H1 (cell line): Measurements from ENCODE around the gene SMOC2. TPM values are rescaled to one million over a fixed set of nuclear protein-coding genes. Genes with fewer than 3 reads are reported as not detected.
"Not testable (repeated sequence)": the region's sequence is repeated elsewhere in the genome, so short reads cannot be mapped to it uniquely, and the experiment has no call there.

Source experiments
- CTCF ChIA-PET: fragments of 300-600 bp; sonication (Branson Sonifier 250); formaldehyde crosslinking; loops from one replicate; lab custom pipeline; 2021; ENCODE audit not compliant: partially characterized antibody; lab: Charles Lee
- POLR2A ChIA-PET: fragments of 300-600 bp; sonication (Branson Sonifier 250); formaldehyde crosslinking; loops from one replicate; lab custom pipeline; 2021; ENCODE audit warnings: inconsistent platforms; ENCODE audit not compliant: partially characterized antibody; lab: Charles Lee
- DNase-seq, 2 experiments: peaks; one replicate each; pipeline versions ENCODE4 v3.0.0 to v3.0.0-alpha.2; 2010 to 2022; ENCODE audit warnings: low spot score in 2 of 2, low read depth in 1 of 2, mixed read lengths in 1 of 2
- FAIRE-seq: peaks from 2 replicates; lab custom pipeline; 2011; peaks lifted over from hg19 to GRCh38; lab: Jason Lieb, UNC
- H2AFZ ChIP-seq: 2 replicates; pipeline ENCODE4 v1.8.1; 2012; ENCODE audit warnings: low read length, inconsistent platforms
- H2AK5ac ChIP-seq: 2 replicates; pipeline ENCODE4 v1.6.1; 2013; ENCODE audit warnings: low read depth, low read length
- H2BK120ac ChIP-seq: replicated peaks from 2 replicates; pipeline ENCODE3; 2013; ENCODE audit warnings: low read depth, low read length, inconsistent platforms
- H2BK12ac ChIP-seq: 2 replicates; pipeline ENCODE4 v1.6.1; 2013; ENCODE audit warnings: low read depth, low read length
- H2BK15ac ChIP-seq: 2 replicates; pipeline ENCODE4 v1.6.1; 2013; ENCODE audit warnings: low read length
- H2BK20ac ChIP-seq: 2 replicates; pipeline ENCODE4 v1.6.1; 2013; ENCODE audit warnings: low read length
- H2BK5ac ChIP-seq: 2 replicates; pipeline ENCODE4 v1.6.1; 2013; ENCODE audit warnings: low read depth, low read length
- H3K14ac ChIP-seq: 2 replicates; pipeline ENCODE4 v1.6.1; 2013; ENCODE audit warnings: inconsistent platforms; ENCODE audit not compliant: insufficient read length
- H3K18ac ChIP-seq: 2 replicates; pipeline ENCODE4 v1.6.1; 2013; ENCODE audit warnings: low read length; ENCODE audit errors: extremely low read depth
- H3K23ac ChIP-seq: 2 replicates; pipeline ENCODE4 v1.6.1; 2013; ENCODE audit warnings: inconsistent platforms; ENCODE audit not compliant: insufficient read length
- H3K23me2 ChIP-seq: 2 replicates; pipeline ENCODE4 v1.6.1; 2013; ENCODE audit warnings: low read depth, low read length
- H3K27ac ChIP-seq: 2 replicates; pipeline ENCODE4 v1.6.1; 2011; ENCODE audit warnings: low read depth, low read length, inconsistent platforms
- H3K27me3 ChIP-seq, 4 experiments: replicated peaks in 1 of 4; 1 replicate in 1 of 4; 2 replicates in 3 of 4; pipeline versions ENCODE4 v1.6.1 to v1.8.1; 2011 to 2013; ENCODE audit warnings: low read length in 3 of 4, mild to moderate bottlenecking in 3 of 4, inconsistent platforms in 2 of 4, mixed read lengths in 2 of 4, moderate library complexity in 1 of 4; ENCODE audit not compliant: control insufficient read depth in 3 of 4, insufficient read depth in 3 of 4; ENCODE audit errors: extremely low read depth in 1 of 4
- H3K36me3 ChIP-seq, 4 experiments: 2 replicates each; pipeline versions ENCODE4 v1.6.1 to v1.8.1; 2011 to 2013; ENCODE audit warnings: mild to moderate bottlenecking in 4 of 4, low read length in 3 of 4, moderate library complexity in 2 of 4, control low read depth in 1 of 4, inconsistent platforms in 1 of 4; ENCODE audit not compliant: insufficient read depth in 4 of 4, control insufficient read depth in 2 of 4
- H3K4ac ChIP-seq: replicated peaks from 2 replicates; pipeline ENCODE3; 2013; ENCODE audit warnings: low read length, low read depth, mixed read lengths, inconsistent platforms; ENCODE audit not compliant: insufficient read length
- H3K4me1 ChIP-seq, 4 experiments: replicated peaks in 1 of 4; 1 replicate in 1 of 4; 2 replicates in 3 of 4; pipeline versions ENCODE4 v1.6.1 to v1.8.1; 2011 to 2013; ENCODE audit warnings: low read length in 3 of 4, inconsistent platforms in 2 of 4, mixed read lengths in 1 of 4; ENCODE audit not compliant: insufficient read depth in 4 of 4, control insufficient read depth in 3 of 4
- H3K4me2 ChIP-seq, 2 experiments: 2 replicates each; pipeline versions ENCODE4 v1.6.1 to v1.8.1; 2011 to 2013; ENCODE audit warnings: low read depth in 2 of 2, low read length in 2 of 2, control low read depth in 1 of 2, inconsistent platforms in 1 of 2, mild to moderate bottlenecking in 1 of 2; ENCODE audit not compliant: insufficient read depth in 1 of 2
- H3K4me3 ChIP-seq, 4 experiments: fragments of 200-600, 300-600 bp in 1 of 4; sonication (generic), shearing (Covaris generic), sonication (Bioruptor Twin) in 1 of 4; 2 replicates each; pipeline versions ENCODE4 v1.5.1 to v1.8.1; 2011 to 2016; ENCODE audit warnings: low read length in 4 of 4, low read depth in 3 of 4, control low read depth in 2 of 4, inconsistent platforms in 2 of 4, mild to moderate bottlenecking in 2 of 4, mixed read lengths in 1 of 4, moderate library complexity in 1 of 4; ENCODE audit not compliant: insufficient read depth in 2 of 4; ENCODE audit errors: extremely low read depth in 1 of 4
- H3K56ac ChIP-seq: replicated peaks from 2 replicates; pipeline ENCODE3; 2013; ENCODE audit warnings: low read depth, mild to moderate bottlenecking, mixed read lengths, low read length, inconsistent platforms; ENCODE audit not compliant: insufficient read length
- H3K79me1 ChIP-seq: 2 replicates; pipeline ENCODE4 v1.6.1; 2013; ENCODE audit warnings: low read depth, low read length, control low read depth
- H3K79me2 ChIP-seq, 2 experiments: 2 replicates each; pipeline versions ENCODE4 v1.6.1 to v1.8.1; 2012 to 2013; ENCODE audit warnings: low read length in 2 of 2, mild to moderate bottlenecking in 2 of 2, inconsistent platforms in 1 of 2; ENCODE audit not compliant: insufficient read depth in 2 of 2, control insufficient read depth in 1 of 2
- H3K9ac ChIP-seq, 4 experiments: replicated peaks in 1 of 4; 1 replicate in 1 of 4; 2 replicates in 3 of 4; pipeline versions ENCODE4 v1.6.1 to v1.8.1; 2011 to 2013; ENCODE audit warnings: low read depth in 3 of 4, low read length in 3 of 4, control low read depth in 2 of 4, mild to moderate bottlenecking in 2 of 4, moderate library complexity in 2 of 4, inconsistent platforms in 1 of 4; ENCODE audit errors: extremely low read depth in 1 of 4
- H3K9me3 ChIP-seq, 2 experiments: 2 replicates each; pipeline versions ENCODE4 v1.6.1 to v1.8.1; 2012 to 2013; ENCODE audit warnings: mild to moderate bottlenecking in 2 of 2, moderate library complexity in 2 of 2, control low read depth in 1 of 2, inconsistent platforms in 1 of 2, low read depth in 1 of 2, low read length in 1 of 2, mixed read lengths in 1 of 2; ENCODE audit not compliant: insufficient read depth in 2 of 2
- H4K20me1 ChIP-seq, 2 experiments: replicated peaks in 1 of 2; 2 replicates each; pipeline versions ENCODE3 to v1.8.1; 2011 to 2013; ENCODE audit warnings: inconsistent platforms in 2 of 2, low read length in 2 of 2, mild to moderate bottlenecking in 1 of 2; ENCODE audit not compliant: insufficient read depth in 2 of 2, control insufficient read depth in 1 of 2
- H4K5ac ChIP-seq: 2 replicates; pipeline ENCODE4 v1.6.1; 2013; ENCODE audit warnings: low read length, low read depth, mixed read lengths, inconsistent platforms; ENCODE audit not compliant: insufficient read length
- H4K8ac ChIP-seq: 2 replicates; pipeline ENCODE4 v1.8.0; 2013; ENCODE audit warnings: mild to moderate bottlenecking, moderate library complexity, low read length, inconsistent platforms; ENCODE audit not compliant: insufficient read depth; ENCODE audit errors: extremely low read depth
- H4K91ac ChIP-seq: replicated peaks from 2 replicates; pipeline ENCODE3; 2013; ENCODE audit warnings: low read length, mixed read lengths, inconsistent platforms; ENCODE audit not compliant: insufficient read length
- ASH2L ChIP-seq: fragments of 200-600, 300-600 bp; sonication (generic); IDR thresholded peaks from one replicate; pipeline ENCODE4 v1.7.1; 2017; ENCODE audit warnings: low read length
- CBX5 ChIP-seq: fragments of 300-800, 300-1000 bp; sonication (generic); IDR thresholded peaks from 2 replicates; pipeline ENCODE4 v1.7.1; 2016; ENCODE audit warnings: antibody characterized with exemption, low read length, low read depth
- CHD1 ChIP-seq: IDR thresholded peaks from 2 replicates; pipeline ENCODE4 v1.6.1; 2012; ENCODE audit warnings: low read depth, low read length, improper control_type of control experiment
- PHF8 ChIP-seq: fragments of 200-600 bp; sonication (generic); conservative IDR thresholded peaks from 2 replicates; pipeline ENCODE4 v1.7.1; 2012; ENCODE audit warnings: low read depth, mild to moderate bottlenecking, inconsistent platforms, low read length, moderate library complexity
- RBBP5 ChIP-seq: IDR thresholded peaks from 2 replicates; pipeline ENCODE4 v1.7.1; 2012; ENCODE audit warnings: low read depth, mild to moderate bottlenecking, inconsistent platforms, low read length, moderate library complexity, borderline replicate concordance
- WGBS, 2 experiments: shearing (Covaris generic) in 1 of 2; methylation state at CpG; one replicate each; pipeline versions ENCODE4 v1.1.6 to v1.1.7; 2013 to 2015; ENCODE audit warnings: low lambda C conversion rate in 2 of 2, mixed read lengths in 2 of 2, inconsistent platforms in 1 of 2, low coverage in 1 of 2, missing lambda C conversion rate in 1 of 2; ENCODE audit not compliant: insufficient replicate concordance in 2 of 2, insufficient coverage in 1 of 2, insufficient read length in 1 of 2; ENCODE audit errors: extremely low coverage in 1 of 2, missing lambda C conversion rate in 1 of 2; 5-methylcytosine and 5-hydroxymethylcytosine counted together
- polyA plus RNA-seq, 7 experiments: library from polyadenylated mRNA; depleted of rRNA in 3 of 7; stranded (reverse) in 5 of 7; unstranded in 2 of 7; fragments of >200 nt in 5 of 7; fragments of 200-250 nt in 2 of 7; gene quantifications; 1 replicate in 5 of 7; 2 replicates in 1 of 7; 4 replicates in 1 of 7; pipeline versions ENCODE4 v1.2.1 to v1.2.3, GENCODE V29; 2011 to 2013; ENCODE audit warnings: missing spikeins in 2 of 7, mixed read lengths in 2 of 7
- total RNA-seq: library from RNA; stranded (reverse); fragmentation: NEBNext Ultra II Directional; extraction: Animal tissue kit (Norgen Biotek cat#: 25700); gene quantifications from 2 replicates; pipeline ENCODE4 v1.2.1, GENCODE V29; 2021

Gene SMOC2
- total and polyA plus RNA-seq, 2 of the 8 experiments (the other 6 are each of a cell fraction or from before 2014, with no cell fraction given), result 7.7 to 8.5 TPM

- TF ChIP-seq ASH2L, result no peak
- TF ChIP-seq RBBP5, result no peak
- no peak for TF ChIP-seq CHD1
- TF ChIP-seq PHF8, result no peak
- no peak for TF ChIP-seq CBX5
These were observed 169.0 kb downstream of the SMOC2 start (continued) for GRCh38 chr6:168609914-168610490.

- H2BK120ac ChIP-seq, H2BK15ac ChIP-seq, H2BK5ac ChIP-seq, H4K20me1 ChIP-seq, H3K56ac ChIP-seq, H3K23ac ChIP-seq, H3K36me3 ChIP-seq, H2BK12ac ChIP-seq, H3K27me3 ChIP-seq, H2AFZ ChIP-seq, H3K4me3 ChIP-seq, H4K8ac ChIP-seq, H3K18ac ChIP-seq, H3K27ac ChIP-seq, H3K4me1 ChIP-seq, H3K14ac ChIP-seq, H4K91ac ChIP-seq, H3K4ac ChIP-seq, H3K79me2 ChIP-seq, H3K23me2 ChIP-seq, POLR2A ChIA-PET, DNase-seq, H2BK20ac ChIP-seq, H3K79me1 ChIP-seq, H4K5ac ChIP-seq, H3K4me2 ChIP-seq, CTCF ChIA-PET, H3K9ac ChIP-seq, FAIRE-seq, H2AK5ac ChIP-seq: not testable (repeated sequence)
- H3K9me3 ChIP-seq, result peaks cover 10 to 29% of the 10 kb centered on the region in 2 experiments; a peak in 2 of 4 replicates
- WGBS, 2 experiments, result 93% methylated on average over 4 of the region's 12 CpGs; no CpG with 5 or more reads in 1 of the 2 experiments
These were observed 170.0 kb downstream of the SMOC2 start for GRCh38 chr6:168610966-168611365.
